HG03025 (cell line): ENCODE results near the gene WDR77.

ENCODE experiments used
- ATAC-seq: cut with Tn5 transposase; IDR thresholded peaks from one replicate; pipeline ENCODE4 v1.9.1; 2021; ENCODE audit warnings: mild to moderate bottlenecking, moderate library complexity; ENCODE audit not compliant: unreplicated experiment, low FRiP score

WDR77 gene

GRCh38 chr1:111448918-111449702, at the start of gene WDR77, which contains the start of gene ATP5PB:
Gene WDR77 (minus strand): TSS chr1:111449256. CDS start chr1:111449169, 87 bp downstream.
Gene ATP5PB (plus strand): TSS chr1:111449464. CDS start chr1:111449542, 78 bp downstream.
- ATAC-seq, result peak; percentile 97

GRCh38 chr1:111497592-111497991, 48.5 kb upstream of the WDR77 start:
- ATAC-seq, result no peak

DNA sequence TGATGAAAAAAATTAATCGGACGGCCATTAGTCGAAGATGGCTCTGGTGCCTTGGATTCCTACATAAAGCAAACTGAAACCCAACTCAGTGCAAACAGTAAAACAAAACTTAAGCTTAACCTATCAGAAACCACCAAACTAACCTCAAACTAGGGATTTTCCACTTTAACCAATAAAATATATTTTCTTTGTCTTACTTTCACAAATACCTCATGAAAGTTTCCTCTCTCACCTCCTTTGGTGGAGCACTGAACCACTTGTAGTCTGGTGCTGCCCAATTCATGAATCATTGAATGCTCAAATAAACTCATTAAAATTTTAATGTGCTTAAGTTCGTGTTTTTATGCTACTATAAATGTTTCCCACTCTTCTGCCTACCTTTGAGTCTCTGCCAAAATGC, 47.3 kb upstream of the WDR77 start:
- ATAC-seq, result no peak

DNA sequence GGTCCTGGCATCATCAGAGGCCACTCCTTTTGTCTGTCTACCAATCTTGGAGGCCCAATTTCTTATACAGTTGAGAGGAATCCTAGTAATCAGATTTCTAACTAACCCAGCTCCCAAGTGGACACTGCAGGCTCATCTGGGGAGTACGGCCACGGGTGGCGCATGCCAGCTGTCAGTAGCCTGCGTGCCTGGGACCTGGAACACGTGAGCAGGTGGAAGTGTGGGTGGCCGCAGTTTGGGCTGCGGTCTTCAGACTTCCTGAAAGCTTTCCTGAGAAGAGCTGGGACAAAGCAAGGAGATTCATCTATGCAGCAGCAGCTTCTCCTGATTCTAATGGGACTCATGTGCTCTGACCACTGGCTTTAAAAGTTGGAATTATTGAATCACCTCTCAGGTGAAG, 42.0 kb upstream of the WDR77 start:
- no peak for ATAC-seq

DNA sequence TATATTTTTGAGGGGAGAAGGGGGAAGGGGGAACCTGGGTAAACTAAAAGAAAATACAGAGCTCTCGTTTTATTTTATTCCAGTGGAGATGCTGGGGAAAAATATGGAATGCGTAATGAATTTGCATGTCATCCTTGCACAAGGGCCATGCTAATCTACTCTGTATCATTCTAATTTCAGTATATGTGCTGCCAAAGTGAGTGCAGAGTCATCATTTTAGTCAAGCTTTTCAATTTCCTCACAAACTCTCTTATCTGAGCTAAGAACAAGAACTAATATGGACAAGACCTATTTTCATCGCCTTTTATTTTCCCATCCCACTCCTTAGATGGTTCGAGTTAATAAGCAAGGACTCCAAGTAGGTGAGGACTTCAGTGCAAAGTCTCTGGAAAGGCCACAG, 41.2 kb upstream of the WDR77 start:
- ATAC-seq, result no peak

GRCh38 chr1:111489604-111490003, 40.5 kb upstream of the WDR77 start:
- no peak for ATAC-seq

- no peak for ATAC-seq
Observed at GRCh38 chr1:111488669-111489068, 39.6 kb upstream of the WDR77 start.

DNA sequence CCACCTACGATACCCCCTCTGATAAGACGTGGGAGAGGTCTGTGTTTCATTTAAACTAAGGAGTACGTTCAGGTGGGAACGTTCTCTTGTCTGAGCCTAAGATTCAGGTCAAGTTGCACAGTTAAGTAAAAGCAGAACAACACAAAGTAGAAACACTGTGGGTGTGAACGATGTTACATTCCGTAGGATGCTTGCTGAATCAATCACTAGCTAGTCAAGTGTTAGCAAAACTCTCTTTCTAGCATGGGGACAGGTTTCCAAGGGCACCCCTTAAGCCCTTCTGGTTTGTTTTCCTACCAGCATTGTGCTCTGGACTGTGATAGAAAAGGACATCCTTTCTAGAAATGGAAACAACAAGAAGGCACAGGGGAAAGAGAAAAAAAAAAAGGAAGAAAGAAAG, 38.1 kb upstream of the WDR77 start:
- no peak for ATAC-seq

GRCh38 chr1:111486431-111486830, 37.4 kb upstream of the WDR77 start:
- no peak for ATAC-seq

DNA sequence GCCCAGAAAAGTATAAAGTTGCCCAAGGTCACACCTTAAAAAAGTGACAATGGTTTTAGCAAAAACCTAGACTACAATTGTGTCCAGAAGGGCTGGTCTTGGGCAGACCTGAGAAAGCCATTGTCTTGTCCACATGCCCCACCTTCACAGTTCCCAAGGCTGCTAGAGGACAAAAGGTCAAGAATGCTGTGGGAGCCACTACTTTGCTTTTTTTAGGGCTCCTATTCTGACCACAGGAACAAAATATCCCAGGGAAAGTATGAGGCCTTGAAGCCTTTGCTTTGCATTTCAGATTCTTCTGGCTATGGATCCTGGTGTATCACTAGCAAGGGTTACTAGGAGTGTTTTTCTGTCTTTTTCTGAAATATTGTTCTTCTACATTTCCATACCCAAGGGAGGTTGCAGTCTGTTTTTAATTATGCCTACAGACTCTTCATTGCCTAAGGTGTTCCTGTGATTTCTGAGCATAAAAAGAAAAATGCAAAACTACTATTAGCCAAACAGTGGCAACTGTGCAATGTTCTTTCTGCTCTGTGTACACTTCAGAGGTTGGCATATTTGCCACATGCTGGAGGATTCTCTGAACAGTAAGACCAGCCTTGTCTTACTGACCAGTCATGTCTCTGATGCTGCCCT, 35.5 kb upstream of the WDR77 start:
- no peak for ATAC-seq

DNA sequence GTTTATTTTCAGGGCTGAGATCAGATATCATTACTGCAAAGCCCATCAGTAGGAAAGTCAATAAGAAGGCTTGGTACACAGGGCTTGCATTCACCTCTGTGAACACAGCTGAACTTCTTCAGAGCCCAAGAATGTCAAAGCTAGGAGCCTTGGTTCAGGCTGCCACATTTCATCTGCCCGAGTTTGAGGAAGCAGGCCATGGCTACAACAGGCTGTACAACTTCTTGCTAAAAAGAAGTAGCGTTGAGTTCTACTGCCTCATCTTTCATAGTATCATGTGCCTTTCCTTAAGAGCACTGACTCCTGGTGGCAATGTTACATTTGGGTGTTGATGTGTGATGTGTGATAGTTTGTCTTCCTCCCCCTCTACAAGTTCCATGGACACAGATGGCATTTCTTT, 34.8 kb upstream of the WDR77 start:
- no peak for ATAC-seq

GRCh38 chr1:111483166-111483565, 34.1 kb upstream of the WDR77 start:
- ATAC-seq, result no peak

DNA sequence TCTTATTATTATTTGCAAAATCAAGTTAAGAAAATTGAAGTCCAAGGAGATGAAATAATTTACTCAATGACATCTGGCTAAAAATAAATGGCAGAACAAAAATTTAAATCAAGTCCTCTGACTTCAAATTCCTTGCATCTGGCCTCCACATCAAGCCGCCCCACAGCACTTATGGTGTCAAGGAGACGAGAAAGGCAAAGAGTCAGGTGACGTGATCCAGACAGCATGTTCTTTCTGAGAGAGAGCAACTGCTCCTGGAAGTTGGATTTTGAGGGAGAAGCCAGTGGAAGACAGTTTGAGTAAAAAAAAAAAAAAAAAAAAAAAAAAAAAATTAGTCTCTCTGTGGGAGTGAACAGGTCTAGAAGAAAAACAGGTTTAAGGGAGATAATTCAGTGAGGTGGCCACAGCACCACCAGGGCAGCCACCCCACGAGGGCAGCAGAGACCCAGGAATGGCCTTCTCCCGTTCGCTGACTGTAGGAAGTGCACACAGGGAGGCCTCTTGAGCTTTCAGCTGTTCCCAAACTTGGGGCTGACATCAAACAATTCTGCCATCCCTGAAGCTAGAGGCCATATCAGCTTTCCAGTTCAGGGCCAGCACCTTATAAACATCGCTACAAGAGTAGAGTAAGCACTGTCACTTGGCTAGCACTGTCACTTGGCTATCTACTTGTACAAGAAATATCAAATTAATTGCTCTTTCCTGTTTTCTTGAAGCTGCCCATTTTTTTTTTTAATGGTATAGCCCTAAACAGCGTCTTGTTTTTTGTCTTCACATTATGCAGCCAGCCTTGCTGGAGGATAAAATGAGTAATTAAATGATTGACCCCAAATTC, 32.5 kb upstream of the WDR77 start:
- no peak for ATAC-seq

- ATAC-seq, result no peak
Observed at GRCh38 chr1:111480674-111481073, 31.6 kb upstream of the WDR77 start.

DNA sequence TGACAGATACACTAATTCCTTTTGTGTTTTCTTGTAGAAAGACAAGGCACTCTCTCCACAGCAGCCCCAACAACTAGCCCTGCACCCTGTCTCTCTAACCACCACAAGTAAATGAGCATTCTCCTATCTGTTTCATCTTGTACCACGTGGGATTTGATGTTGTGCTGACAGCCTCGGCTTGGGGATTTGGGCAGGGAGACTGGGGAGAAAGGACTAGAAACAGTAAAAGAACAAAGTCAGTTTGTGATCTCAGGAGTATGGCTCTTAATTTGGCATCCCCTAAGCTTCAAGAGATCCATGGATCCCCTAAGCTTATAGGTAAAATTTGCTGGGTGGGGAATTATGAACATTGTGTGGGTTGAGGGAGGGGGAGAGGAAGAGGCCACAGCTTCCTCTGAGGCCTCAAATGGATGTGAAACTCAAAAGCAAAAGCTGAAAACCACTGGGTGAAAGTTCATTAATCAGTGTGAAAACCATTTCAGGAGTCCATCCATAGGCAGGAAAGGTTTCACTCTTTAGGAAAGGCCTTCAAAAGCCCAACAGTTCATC, 27.8 kb upstream of the WDR77 start:
- peak; percentile 80 for ATAC-seq

GRCh38 chr1:111476214-111476613, 27.2 kb upstream of the WDR77 start:
- no peak for ATAC-seq

DNA sequence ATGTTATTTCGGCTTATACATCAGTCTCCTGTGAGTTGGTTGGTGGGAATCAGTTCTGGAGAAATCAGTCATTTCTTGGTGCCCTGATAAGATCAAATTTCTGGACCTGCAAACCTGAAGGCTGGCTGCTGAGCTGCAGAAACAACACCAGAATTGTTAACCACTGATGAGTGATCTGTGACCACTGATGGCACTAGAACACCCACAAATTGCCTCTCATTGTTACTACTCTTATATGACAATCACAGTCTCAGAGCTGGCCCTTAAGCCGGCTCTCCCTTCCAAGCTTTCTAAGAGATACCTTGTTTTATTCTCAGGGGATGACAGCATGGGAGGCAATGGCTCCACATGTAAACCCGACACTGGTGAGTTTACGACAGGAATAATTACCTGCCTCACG, 26.6 kb upstream of the WDR77 start:
- no peak for ATAC-seq

- no peak for ATAC-seq
Observed at GRCh38 chr1:111474521-111474920, 25.5 kb upstream of the WDR77 start.

DNA sequence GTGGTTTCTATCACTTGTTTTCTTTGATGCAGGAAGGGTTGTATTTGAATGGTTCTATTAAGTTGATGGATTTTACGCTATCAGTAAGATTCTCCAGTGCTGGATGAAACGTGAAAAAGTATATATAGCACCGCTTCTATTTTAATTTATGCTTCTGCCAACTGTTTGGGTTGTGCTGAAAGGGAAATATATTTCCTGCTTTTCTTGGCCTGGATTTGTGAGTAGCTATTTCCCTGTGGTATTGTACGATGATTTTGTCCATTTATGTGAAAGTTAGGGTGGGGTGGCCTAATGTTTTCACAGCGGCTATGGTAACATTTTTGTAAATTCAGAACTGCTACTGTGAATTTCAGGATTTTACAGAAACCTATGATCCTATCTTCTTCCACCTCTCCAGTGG, 25.1 kb upstream of the WDR77 start:
- no peak for ATAC-seq

GRCh38 chr1:111471538-111471937, 22.5 kb upstream of the WDR77 start:
- ATAC-seq, result no peak

DNA sequence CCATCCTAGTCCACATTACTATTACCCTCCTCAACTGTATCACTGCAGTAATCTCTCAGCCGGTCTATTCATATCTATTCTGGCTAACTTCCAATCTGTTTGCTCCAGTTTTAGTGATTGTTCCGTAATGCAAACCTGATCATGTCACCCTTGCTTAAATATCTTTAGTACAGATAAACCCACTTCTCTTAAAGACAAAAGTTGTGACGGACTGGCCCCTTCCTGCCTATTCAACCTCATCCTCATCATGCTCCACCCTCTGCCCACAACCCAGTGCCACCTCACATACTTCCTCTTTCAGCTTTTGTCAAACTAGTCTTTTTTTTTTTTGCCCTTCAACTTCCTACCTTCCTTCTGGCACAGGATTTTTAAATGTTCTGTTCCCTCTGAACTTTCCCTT, 22.0 kb upstream of the WDR77 start:
- ATAC-seq, result no peak
